ENCODE data around the gene EFNB2. TPM values are rescaled to one million over a fixed set of nuclear protein-coding genes. Genes with fewer than 3 reads are reported as not detected.

EFNB2 gene
- total and polyA plus RNA-seq, 9 donors, result 3.7 to 33.2 (median 13.5) TPM

DNA sequence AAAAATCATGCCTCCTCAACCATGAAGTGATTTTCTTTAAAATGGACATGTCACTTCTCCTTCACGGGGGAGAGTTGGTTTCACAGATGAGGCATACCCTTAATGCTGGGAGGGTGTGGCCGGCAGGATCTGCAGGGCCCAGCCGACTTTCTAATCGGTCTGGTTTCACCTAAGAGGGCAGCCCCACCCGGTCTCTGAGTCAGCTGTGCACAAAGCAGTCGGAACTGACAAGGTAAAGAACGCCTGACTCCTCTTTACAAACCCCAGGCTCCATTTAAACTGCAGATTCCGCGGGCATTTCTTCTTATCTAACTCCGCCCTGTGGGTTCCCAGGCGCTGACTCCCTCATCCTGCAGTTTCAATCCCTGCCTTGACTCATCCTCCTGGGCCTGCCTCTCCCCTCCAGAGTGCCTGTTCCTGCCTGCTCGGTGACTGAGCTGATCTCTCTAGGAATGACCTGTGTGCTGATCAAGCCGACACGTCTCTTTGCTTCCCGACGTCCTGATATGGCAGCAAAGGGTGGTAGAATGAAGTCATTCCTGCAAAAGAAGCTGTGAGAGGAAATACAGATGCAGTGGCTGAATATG lies 63.4 kb downstream of the EFNB2 start:
- no peak overlapping the region for H3K4me3 ChIP-seq
- peak in 3 of 5 donors; percentile 14 to 50 (median 32) for DNase-seq
- H3K9me3 ChIP-seq, result no peaks in the 10 kb centered on the region
- H3K27ac ChIP-seq, result no peak overlapping the region
- no peaks in the 10 kb centered on the region for H3K4me1 ChIP-seq (ENCODE audit: insufficient read depth)
- H3K27me3 ChIP-seq, result no peaks in the 10 kb centered on the region
- no peaks in the 10 kb centered on the region for H3K36me3 ChIP-seq
- TF ChIP-seq EP300 (IDR thresholded peaks at IDR 0.05) (no peak), POLR2A (IDR thresholded peaks at IDR 0.05) (no peak)
- TF ChIP-seq, protein P1, sequence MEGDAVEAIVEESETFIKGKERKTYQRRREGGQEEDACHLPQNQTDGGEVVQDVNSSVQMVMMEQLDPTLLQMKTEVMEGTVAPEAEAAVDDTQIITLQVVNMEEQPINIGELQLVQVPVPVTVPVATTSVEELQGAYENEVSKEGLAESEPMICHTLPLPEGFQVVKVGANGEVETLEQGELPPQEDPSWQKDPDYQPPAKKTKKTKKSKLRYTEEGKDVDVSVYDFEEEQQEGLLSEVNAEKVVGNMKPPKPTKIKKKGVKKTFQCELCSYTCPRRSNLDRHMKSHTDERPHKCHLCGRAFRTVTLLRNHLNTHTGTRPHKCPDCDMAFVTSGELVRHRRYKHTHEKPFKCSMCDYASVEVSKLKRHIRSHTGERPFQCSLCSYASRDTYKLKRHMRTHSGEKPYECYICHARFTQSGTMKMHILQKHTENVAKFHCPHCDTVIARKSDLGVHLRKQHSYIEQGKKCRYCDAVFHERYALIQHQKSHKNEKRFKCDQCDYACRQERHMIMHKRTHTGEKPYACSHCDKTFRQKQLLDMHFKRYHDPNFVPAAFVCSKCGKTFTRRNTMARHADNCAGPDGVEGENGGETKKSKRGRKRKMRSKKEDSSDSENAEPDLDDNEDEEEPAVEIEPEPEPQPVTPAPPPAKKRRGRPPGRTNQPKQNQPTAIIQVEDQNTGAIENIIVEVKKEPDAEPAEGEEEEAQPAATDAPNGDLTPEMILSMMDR (IDR thresholded peaks at IDR 0.05), result no peak
- WGBS, 3 donors, result 10 to 14% (median 10%) methylated on average over 16 of the region's 16 CpGs
- intact Hi-C loops (cut with DNase I), result no loop called here

DNA sequence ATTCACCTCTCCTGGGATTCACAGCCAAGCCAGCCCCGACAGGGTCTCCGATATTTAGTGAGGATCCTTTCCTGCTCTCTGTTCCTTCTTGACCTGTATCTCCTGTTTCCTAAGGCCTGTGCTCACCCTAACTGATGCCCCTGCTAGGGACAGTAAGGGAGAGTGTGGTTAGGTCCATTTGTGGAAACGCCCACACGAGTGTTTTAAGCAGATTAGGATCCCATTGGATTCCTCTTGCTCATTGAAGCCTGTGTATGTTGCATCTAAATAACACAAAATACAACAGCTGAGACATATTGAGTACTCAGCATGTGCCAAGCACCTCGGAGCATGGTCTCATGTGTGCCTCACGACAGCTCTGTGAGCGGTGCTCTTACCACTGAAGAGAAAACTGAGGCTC lies 64.9 kb downstream of the EFNB2 start:
- TF ChIP-seq POLR2A (IDR thresholded peaks at IDR 0.05) (no peak), EP300 (IDR thresholded peaks at IDR 0.05) (no peak)
- TF ChIP-seq, protein P1 (IDR thresholded peaks at IDR 0.05), result no peak
- no peaks in the 10 kb centered on the region for H3K4me1 ChIP-seq (ENCODE audit: insufficient read depth)
- no peak overlapping the region for H3K4me3 ChIP-seq
- no peaks in the 10 kb centered on the region for H3K36me3 ChIP-seq
- H3K27me3 ChIP-seq, result no peaks in the 10 kb centered on the region
- no peaks in the 10 kb centered on the region for H3K9me3 ChIP-seq
- H3K27ac ChIP-seq, result no peak overlapping the region
- no peak for DNase-seq
- WGBS, 3 donors, result 50 to 65% (median 63%) methylated on average over 7 of the region's 7 CpGs
- intact Hi-C loops (cut with DNase I), result no loop called here

DNA sequence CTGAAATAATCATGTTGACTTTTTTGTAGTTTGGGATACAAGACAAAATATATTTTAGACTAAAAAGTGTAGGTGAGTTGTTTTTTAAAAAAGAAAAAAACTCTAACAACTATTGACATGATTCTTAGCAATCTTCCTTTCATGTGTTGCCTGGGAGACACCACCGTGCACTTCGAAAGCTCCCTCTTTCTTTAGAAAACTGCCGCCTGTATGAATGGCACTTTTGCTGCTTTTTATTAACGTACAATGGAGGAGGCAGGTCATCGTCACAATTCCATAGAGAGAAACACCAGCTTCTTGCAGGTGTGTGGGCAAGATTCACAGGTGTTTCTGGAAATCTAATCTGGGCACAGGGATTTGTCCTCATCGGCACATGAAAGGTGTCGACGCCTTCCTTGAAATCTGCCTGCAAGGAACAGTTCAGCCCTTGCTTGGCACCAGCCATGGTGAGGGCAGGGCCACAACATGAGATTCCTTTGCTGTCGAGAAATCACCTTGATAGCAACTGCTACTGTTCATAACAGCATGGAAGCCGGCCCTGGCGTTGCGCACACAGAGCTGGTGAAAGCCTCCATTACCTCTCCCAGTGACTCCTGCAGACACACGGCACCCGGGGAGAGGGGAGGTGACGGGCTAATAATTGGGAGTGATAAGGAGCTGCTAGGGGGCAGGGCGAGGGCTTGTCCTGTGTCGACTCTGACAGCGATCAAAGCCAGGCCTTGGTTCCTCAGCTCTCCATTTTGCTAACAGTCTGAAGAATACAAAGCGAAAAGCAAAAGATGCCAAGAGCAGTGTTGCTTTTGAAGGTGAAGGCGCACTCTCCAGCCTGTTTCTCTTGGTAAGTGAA lies 66.5 kb downstream of the EFNB2 start:
- intact Hi-C loops (cut with DNase I), result no loop called here
- Histone ChIP-seq H3K27me3 (no peaks in the 10 kb centered on the region), H3K4me3 (no peak overlapping the region), H3K4me1 (ENCODE audit: insufficient read depth) (no peaks in the 10 kb centered on the region), H3K27ac (no peak overlapping the region), H3K9me3 (no peaks in the 10 kb centered on the region), H3K36me3 (no peaks in the 10 kb centered on the region)
- no peak for TF ChIP-seq POLR2A (IDR thresholded peaks at IDR 0.05)
- no peak for TF ChIP-seq EP300 (IDR thresholded peaks at IDR 0.05)
- TF ChIP-seq, protein P1 (IDR thresholded peaks at IDR 0.05), result no peak
- WGBS, 3 donors, result 86 to 89% (median 86%) methylated on average over 20 of the region's 20 CpGs
- DNase-seq, result no peak

DNA sequence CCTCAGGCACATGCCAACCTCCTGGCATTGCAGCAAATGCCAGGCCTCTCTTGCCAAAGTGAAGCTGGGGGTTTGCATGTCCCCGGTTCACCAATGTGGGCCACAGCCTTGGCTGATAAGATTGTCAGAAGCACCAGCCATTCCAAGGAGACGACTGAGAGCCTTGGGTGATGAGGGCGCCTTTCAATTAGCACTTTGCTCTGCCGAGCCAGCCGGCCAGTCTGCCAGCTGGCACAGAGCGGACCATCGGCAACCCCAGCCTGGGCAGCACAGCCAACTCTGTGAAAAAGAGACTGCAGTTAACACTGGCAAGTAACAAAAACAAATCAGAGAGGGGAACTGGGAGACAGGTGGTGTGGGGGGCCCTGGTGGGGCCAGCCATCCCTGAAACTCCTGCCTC lies 67.3 kb downstream of the EFNB2 start:
- DNase-seq, result no peak
- no peaks in the 10 kb centered on the region for H3K9me3 ChIP-seq
- no peak overlapping the region for H3K4me3 ChIP-seq
- H3K4me1 ChIP-seq (ENCODE audit: insufficient read depth), result no peaks in the 10 kb centered on the region
- 82 to 88% (median 83%) methylated on average over 7 of the region's 7 CpGs for WGBS, 3 donors
- no peaks in the 10 kb centered on the region for H3K36me3 ChIP-seq
- no peak for TF ChIP-seq EP300 (IDR thresholded peaks at IDR 0.05)
- no peak for TF ChIP-seq POLR2A (IDR thresholded peaks at IDR 0.05)
- TF ChIP-seq, protein P1 (IDR thresholded peaks at IDR 0.05), result no peak
- H3K27ac ChIP-seq, result no peak overlapping the region
- H3K27me3 ChIP-seq, result no peaks in the 10 kb centered on the region
- intact Hi-C loops (cut with DNase I), result no loop called here

Measured in ovary (tissue), 9 donors.